Suprapubic skin (tissue), 4 donors: ENCODE measurements around the gene ARID3A.

Experiments
- CTCF ChIP-seq, 2 donors: fragments of 200-600 bp in 1 of 2; fragments of 450-650 bp in 1 of 2; sonication (generic) in 1 of 2; IDR thresholded peaks; one replicate each; pipeline ENCODE4 v1.5.1; 2016 to 2019; ENCODE audit warnings: antibody characterized with exemption in 2 of 2, mild to moderate bottlenecking in 1 of 2, moderate library complexity in 1 of 2
- EP300 ChIP-seq: sonication (generic); formaldehyde crosslinking; IDR thresholded peaks from one replicate; pipeline ENCODE4 v1.6.1; 2017; ENCODE audit warnings: antibody characterized with exemption
- POLR2A ChIP-seq, 2 donors: fragments of 450-650 bp; IDR thresholded peaks; one replicate each; pipeline ENCODE4 v1.6.1; 2017; ENCODE audit warnings: antibody characterized with exemption in 2 of 2, mild to moderate bottlenecking in 2 of 2, moderate library complexity in 2 of 2
- POLR2AphosphoS5 ChIP-seq, 3 donors: sonication (generic); formaldehyde crosslinking; IDR thresholded peaks; one replicate each; pipeline ENCODE4 v1.6.1; 2017; ENCODE audit warnings: antibody characterized with exemption in 3 of 3

- TF ChIP-seq POLR2AphosphoS5 (IDR thresholded peaks at IDR 0.05): no peak
- TF ChIP-seq CTCF (IDR thresholded peaks at IDR 0.05): no peak
- TF ChIP-seq POLR2A (IDR thresholded peaks at IDR 0.05): no peak
- TF ChIP-seq EP300: no peak
Measured at GRCh38 chr19:936175-936546, 10.3 kb downstream of the ARID3A start.
